Measurements from ENCODE around the gene GATA6.

GATA6 gene

GRCh38 chr18:22169011-22169888, at the start of gene GATA6:
Gene GATA6 (plus strand): TSS chr18:22169589. CDS start chr18:22171145, 1,556 bp downstream.
- Histone ChIP-seq H3K36me3 (replicated peaks) (peaks cover 28% of the 10 kb centered on the region), H3K27me3 (replicated peaks) (peaks cover 36% of the 10 kb centered on the region), H3K27ac (peak within 1 kb of the TSS; percentile 87), H3K4me3 (ENCODE audit: low read depth, low read length) (peak within 1 kb of the TSS; percentile 86)
- peak; percentile 92 for DNase-seq
- TF ChIP-seq, protein P1, sequence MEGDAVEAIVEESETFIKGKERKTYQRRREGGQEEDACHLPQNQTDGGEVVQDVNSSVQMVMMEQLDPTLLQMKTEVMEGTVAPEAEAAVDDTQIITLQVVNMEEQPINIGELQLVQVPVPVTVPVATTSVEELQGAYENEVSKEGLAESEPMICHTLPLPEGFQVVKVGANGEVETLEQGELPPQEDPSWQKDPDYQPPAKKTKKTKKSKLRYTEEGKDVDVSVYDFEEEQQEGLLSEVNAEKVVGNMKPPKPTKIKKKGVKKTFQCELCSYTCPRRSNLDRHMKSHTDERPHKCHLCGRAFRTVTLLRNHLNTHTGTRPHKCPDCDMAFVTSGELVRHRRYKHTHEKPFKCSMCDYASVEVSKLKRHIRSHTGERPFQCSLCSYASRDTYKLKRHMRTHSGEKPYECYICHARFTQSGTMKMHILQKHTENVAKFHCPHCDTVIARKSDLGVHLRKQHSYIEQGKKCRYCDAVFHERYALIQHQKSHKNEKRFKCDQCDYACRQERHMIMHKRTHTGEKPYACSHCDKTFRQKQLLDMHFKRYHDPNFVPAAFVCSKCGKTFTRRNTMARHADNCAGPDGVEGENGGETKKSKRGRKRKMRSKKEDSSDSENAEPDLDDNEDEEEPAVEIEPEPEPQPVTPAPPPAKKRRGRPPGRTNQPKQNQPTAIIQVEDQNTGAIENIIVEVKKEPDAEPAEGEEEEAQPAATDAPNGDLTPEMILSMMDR (IDR thresholded peaks at IDR 0.05; ENCODE audit: low read depth, low read length, missing control alignments) = peak; percentile 68
- in situ Hi-C loops (cut with HindIII; ENCODE audit: low pct_ligation_motif_present, low sequenced_read_pairs) = no loop called here

DNA sequence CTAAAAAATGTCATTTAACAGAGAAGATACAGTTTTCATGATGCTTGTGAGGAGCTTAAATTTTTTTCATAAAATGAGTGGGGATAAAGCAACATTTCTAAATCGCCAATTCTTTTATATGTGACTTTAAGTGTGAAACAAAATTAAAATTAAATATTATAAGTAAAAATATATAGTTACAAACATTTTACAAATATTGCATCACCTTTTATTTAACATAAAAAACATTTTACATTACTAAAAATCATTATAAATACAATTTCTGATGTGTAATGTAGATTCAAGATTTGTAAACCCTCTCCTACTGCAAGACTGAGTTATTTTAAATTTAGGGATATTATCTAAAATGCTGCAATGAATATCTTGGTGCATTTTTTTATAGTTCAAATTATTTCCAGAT, 44.4 kb upstream of the GATA6 start:
- Histone ChIP-seq H3K36me3 (replicated peaks) (no peaks in the 10 kb centered on the region), H3K27ac (no peak overlapping the region), H3K27me3 (replicated peaks) (no peaks in the 10 kb centered on the region), H3K4me3 (ENCODE audit: low read depth, low read length) (no peak overlapping the region)
- TF ChIP-seq, protein P1 (IDR thresholded peaks at IDR 0.05; ENCODE audit: low read depth, low read length, missing control alignments) = no peak
- in situ Hi-C loops (cut with HindIII; ENCODE audit: low pct_ligation_motif_present, low sequenced_read_pairs) = no loop called here
- DNase-seq = no peak

- Histone ChIP-seq H3K27me3 (replicated peaks) (no peaks in the 10 kb centered on the region), H3K4me3 (ENCODE audit: low read depth, low read length) (no peak overlapping the region), H3K36me3 (replicated peaks) (no peaks in the 10 kb centered on the region), H3K27ac (no peak overlapping the region)
- in situ Hi-C loops (cut with HindIII; ENCODE audit: low pct_ligation_motif_present, low sequenced_read_pairs) = no loop called here
- no peak for DNase-seq
- TF ChIP-seq, protein P1 (IDR thresholded peaks at IDR 0.05; ENCODE audit: low read depth, low read length, missing control alignments) = no peak
Observed at GRCh38 chr18:22128954-22129353, 40.4 kb upstream of the GATA6 start.

- Histone ChIP-seq H3K27me3 (replicated peaks) (no peaks in the 10 kb centered on the region), H3K27ac (no peak overlapping the region), H3K4me3 (ENCODE audit: low read depth, low read length) (no peak overlapping the region), H3K36me3 (replicated peaks) (no peaks in the 10 kb centered on the region)
- no peak for DNase-seq
- TF ChIP-seq, protein P1 (IDR thresholded peaks at IDR 0.05; ENCODE audit: low read depth, low read length, missing control alignments) = no peak
- in situ Hi-C loops (cut with HindIII; ENCODE audit: low pct_ligation_motif_present, low sequenced_read_pairs) = no loop called here
Observed at GRCh38 chr18:22129778-22130177, 39.6 kb upstream of the GATA6 start.

DNA sequence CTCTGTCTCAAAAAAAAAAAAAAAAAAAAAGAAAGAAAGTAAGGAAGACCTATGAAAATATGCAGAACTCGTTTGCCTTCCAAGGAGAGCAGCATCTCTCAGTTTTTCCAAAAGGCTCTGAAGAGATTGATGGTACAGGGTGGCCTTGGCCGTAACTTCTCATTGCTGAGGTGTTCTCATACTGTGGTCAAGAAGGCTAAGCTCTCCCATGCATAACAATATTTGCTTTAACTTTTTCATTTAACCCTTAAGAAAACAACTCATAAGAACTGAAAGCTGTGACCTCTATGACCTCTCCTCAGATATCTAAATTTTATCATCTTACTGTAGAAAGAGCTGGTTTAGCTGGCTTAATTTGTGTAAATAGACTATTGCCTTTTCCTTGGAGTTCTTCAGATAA, 37.1 kb upstream of the GATA6 start:
- in situ Hi-C loops (cut with HindIII; ENCODE audit: low pct_ligation_motif_present, low sequenced_read_pairs) = no loop called here
- TF ChIP-seq, protein P1 (IDR thresholded peaks at IDR 0.05; ENCODE audit: low read depth, low read length, missing control alignments) = no peak
- no peaks in the 10 kb centered on the region for H3K27me3 ChIP-seq (replicated peaks)
- H3K36me3 ChIP-seq (replicated peaks) = no peaks in the 10 kb centered on the region
- H3K4me3 ChIP-seq (ENCODE audit: low read depth, low read length) = no peak overlapping the region
- H3K27ac ChIP-seq = no peak overlapping the region
- DNase-seq = no peak

All from brain microvascular endothelial cell (primary cell).